ENCODE results near the gene TTC27.
"Not testable (repeated sequence)": the region's sequence is repeated elsewhere in the genome, so short reads cannot be mapped to it uniquely, and the experiment has no call there.

Gene TTC27

GRCh38 chr2:32719430-32719829 is 91.6 kb downstream of the TTC27 start:
- DNase-seq = no peak

- DNase-seq = no peak
Measured at GRCh38 chr2:32719933-32720716, 92.3 kb downstream of the TTC27 start.

- DNase-seq = no peak
Measured at GRCh38 chr2:32720771-32721170, 92.9 kb downstream of the TTC27 start.

GRCh38 chr2:32721376-32721775 is 93.5 kb downstream of the TTC27 start:
- DNase-seq = no peak

GRCh38 chr2:32723467-32724079 is 95.7 kb downstream of the TTC27 start:
- no peak for DNase-seq

- DNase-seq = not testable (repeated sequence)
Measured at GRCh38 chr2:32726678-32727077, 98.8 kb downstream of the TTC27 start.

GRCh38 chr2:32727157-32727556 is 99.3 kb downstream of the TTC27 start:
- no peak for DNase-seq

GRCh38 chr2:32730958-32731357 is 103.1 kb downstream of the TTC27 start:
- DNase-seq = not testable (repeated sequence)

GRCh38 chr2:32732120-32732519 is 104.3 kb downstream of the TTC27 start:
- no peak for DNase-seq

GRCh38 chr2:32732912-32733472 is 105.1 kb downstream of the TTC27 start:
- no peak for DNase-seq

- DNase-seq = no peak
Measured at GRCh38 chr2:32735348-32735747, 107.5 kb downstream of the TTC27 start.

- no peak for DNase-seq
Measured at GRCh38 chr2:32738939-32739338, 111.1 kb downstream of the TTC27 start.

GRCh38 chr2:32739664-32740063 is 111.8 kb downstream of the TTC27 start:
- DNase-seq = no peak

- no peak for DNase-seq
Measured at GRCh38 chr2:32741575-32741974, 113.7 kb downstream of the TTC27 start.

- no peak for DNase-seq
Measured at GRCh38 chr2:32742376-32742775, 114.5 kb downstream of the TTC27 start.

GRCh38 chr2:32743480-32744236 is 115.8 kb downstream of the TTC27 start:
- no peak for DNase-seq

- no peak for DNase-seq
Measured at GRCh38 chr2:32745191-32745590, 117.3 kb downstream of the TTC27 start.

- DNase-seq = no peak
Measured at GRCh38 chr2:32745675-32746074, 117.8 kb downstream of the TTC27 start.

GRCh38 chr2:32746669-32747068 is 118.8 kb downstream of the TTC27 start:
- DNase-seq = no peak

- DNase-seq = no peak
Measured at GRCh38 chr2:32748158-32748557, 120.3 kb downstream of the TTC27 start.

GRCh38 chr2:32750880-32751279 is 123.0 kb downstream of the TTC27 start:
- no peak for DNase-seq

- DNase-seq = no peak
Measured at GRCh38 chr2:32752205-32752604, 124.4 kb downstream of the TTC27 start.
